ENCODE results near the gene ACSS1.
A peak's percentile ranks its signal among the peaks of the same experiment; 100 is the strongest.

Gene ACSS1

DNA sequence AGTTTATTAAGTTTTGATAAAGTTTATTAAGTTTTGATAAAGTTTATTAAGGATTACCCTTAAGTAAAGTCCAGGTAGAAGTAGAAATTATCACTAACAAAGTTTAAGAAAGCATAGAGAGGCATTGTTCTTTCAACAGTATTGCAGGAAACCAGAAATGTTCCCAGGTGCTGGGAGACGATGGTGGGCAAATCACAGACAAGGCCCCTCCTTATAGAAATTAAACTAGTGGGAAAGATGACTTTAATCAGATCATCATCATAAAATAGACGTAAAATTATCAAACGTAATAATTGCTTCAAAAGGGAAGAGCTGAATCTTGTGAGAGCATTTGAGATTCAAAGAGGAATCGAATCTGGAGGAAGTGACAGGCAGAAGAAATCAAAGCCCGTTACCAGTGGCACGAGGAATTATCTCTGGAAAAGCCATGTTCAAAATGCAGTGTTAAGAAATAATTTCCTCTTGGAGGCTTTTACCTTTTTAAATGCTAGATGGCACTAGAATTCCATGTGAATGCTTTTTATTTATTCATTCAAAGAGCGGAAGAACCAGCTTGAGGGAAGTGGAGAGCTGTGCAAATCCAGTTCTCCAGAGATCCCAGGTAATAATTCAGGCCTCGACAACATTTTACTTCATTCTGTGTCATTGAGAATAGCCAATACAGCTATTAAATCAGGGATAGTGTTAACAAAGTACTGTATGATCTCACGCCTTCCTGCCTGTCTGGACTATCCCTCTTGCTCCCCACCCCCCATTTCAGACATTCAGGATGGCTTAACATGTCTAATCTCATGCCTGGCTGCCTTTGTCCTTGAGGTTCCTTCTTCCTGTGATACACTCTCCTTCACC is 64.4 kb downstream of the ACSS1 start:
- DNase-seq (ENCODE audit: low read depth in 2 of 2), result no peak

DNA sequence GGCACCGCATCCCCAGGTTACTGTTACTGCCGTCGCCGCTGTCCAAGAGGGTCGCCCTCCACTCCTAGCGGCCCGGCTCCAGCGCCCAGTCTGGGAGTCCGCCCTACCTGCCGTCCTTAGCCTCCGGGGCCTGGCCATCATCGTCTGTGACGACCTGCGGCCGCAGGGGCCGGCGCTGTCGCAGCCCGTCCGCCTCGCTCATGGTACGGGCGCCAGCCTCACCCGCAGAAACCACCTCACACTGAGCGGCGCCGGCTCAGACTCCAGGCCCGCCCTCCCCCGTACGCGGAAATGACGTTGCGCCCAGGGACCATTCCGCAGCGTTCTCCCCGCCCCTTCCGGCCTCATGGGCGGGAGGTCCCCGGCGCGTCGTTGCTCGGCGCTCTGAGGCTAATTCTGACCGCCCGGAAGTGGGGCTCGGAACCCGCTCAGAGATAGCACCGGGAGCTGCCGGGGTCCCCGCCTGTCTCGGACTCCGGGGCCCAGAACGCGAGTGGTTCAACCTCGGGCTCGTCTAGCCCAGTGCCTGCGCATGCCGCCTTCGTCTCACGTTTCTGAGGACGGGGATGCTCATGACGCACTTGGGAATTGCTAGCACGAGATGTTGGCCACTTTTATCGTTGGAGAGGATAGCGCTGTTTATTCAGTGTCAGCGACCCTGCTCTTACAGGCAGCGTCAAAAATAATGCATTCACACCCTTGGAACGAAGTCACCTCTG is 65.3 kb downstream of the ACSS1 start, which contains the start of gene APMAP:
Gene APMAP (minus strand): TSS at position 265 of the 719 bp plus-strand sequence. CDS start 63 bp downstream, at position 202.
- peak; percentile 94 for DNase-seq (ENCODE audit: low read depth in 2 of 2)

DNA sequence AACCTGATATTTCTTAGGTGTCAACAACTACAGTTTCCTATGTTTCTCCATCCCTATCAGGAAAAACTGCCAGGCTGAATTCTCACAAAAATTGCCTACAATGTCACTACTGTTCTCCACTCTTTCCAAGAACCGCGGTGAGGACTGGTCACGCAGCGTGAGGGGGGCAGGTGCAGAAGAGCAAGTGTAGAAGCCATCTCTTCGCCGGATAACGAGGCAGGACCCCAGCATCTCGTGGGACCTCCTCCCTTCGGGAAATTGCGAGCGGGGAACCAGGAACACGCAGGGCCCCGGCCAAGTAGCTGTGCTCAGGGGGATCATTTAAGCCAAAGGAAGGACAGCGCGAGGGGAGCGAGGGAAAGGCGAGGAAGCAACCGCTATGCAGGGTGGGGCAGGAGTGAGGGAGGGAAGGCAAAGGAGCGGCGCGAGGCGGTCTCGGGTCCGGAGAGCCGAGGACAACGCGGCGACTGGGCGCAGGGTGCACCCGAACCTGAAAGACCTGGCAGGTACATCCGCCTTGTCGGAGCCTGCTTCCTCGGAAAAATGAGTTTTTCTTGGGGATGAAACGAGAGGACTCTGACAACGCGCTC is 65.9 kb downstream of the ACSS1 start:
- peak in 1 of 2 donors; percentile 17 for DNase-seq (ENCODE audit: low read depth in 2 of 2)

DNA sequence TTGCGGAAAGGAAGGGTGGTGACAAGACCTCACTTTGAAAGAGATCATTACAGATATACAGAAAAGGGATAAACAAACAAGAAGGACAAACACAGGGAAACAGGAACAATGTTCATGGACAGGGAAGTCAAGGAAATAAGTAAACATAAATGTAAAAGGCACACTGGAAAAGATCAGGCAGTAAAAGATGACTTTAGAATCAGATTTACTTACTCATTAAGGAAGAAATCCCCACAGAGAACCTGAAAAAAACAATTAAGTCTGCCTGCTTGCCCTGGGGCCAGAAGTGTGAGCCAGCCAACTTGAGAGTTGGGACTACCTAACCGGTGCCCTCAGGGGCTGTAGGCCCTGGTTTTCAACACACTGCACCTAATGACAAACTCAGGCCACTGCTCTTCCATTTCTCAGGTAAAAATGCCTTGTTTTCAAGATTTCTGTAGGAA is 67.1 kb downstream of the ACSS1 start:
- no peak for DNase-seq (ENCODE audit: low read depth in 2 of 2)

DNA sequence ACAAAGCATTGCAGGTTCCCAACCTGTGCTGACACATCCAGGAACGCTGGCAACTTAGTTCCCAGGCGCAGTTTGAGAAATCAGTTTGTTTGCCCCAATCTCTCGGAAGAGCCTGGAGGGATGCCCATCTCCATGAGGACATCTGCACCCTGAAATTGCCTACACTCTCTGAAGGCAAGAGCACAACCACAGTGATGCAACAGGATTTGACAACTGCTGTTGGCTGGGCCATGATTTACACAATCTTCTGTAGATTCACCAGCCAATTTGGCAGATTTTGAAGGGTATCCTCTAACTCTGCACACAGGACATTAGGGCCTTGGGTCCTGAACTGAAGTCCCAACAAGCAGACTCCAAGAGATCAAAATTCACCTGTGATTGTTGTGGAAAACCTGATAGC is 68.8 kb downstream of the ACSS1 start:
- no peak for DNase-seq (ENCODE audit: low read depth in 2 of 2)

DNA sequence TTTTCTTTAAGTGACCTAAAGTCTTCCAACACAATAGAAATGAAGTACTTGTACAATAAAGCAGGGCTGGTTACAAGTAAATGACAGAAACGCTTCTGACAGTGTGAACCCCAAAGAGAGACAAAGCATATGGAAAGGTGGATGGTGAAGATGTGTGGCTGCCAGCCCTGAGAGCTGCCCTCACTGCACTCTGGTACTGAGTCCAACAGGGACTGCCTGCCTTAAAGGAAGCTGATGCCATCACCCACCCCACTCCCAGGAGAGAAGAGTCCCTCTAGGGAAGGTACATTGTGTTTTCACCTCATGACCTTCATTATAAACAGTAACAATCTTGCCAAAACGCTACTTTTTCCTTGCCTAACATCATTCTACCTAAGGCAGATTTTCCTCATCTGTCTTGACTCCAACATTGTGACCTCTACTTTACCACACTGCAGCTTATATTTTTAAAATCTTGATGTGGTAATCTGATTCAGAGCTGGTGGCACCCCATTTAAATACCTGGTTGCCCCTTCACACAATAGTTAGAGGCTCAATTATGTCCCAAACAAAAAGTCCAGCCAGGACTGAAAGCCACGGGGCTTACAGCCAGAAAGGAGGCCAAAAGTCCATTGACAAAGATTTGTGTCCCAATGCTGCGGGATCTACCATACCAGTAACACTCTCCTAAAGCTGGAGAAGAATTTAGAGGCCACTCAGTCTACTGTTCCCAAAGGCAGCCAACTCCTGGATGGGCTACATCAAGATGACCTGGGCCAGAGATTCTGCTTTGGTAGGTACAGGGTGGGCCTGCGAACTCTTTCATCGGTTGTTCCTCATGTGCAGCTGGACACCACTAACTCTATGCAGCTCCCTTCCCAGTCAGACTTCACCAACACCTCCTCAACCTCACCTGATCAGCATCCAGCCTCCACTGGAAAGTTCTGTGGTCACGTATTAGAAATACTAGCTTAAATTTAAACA is 69.8 kb downstream of the ACSS1 start:
- DNase-seq (ENCODE audit: low read depth in 2 of 2), result no peak

DNA sequence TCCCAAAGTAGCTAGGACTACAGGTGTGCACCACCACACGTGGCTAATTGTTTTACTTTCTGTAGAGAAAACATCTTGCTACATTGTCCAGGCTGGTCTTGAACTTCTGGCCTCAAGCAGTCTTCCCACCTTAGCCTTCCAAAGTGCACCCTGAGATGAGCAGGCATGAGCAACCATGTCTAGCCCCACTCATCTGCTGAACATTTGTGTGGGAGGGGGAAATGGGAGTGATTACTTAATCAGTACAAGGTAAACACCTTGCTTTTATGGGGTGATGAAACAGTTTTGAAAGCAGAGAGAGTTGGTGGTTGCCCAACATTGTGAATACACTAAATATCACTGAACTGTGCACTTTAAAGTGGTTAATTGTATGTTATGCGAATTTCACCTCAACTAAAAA is 70.7 kb downstream of the ACSS1 start:
- DNase-seq (ENCODE audit: low read depth in 2 of 2), result peak in 1 of 2 donors; percentile 12

DNA sequence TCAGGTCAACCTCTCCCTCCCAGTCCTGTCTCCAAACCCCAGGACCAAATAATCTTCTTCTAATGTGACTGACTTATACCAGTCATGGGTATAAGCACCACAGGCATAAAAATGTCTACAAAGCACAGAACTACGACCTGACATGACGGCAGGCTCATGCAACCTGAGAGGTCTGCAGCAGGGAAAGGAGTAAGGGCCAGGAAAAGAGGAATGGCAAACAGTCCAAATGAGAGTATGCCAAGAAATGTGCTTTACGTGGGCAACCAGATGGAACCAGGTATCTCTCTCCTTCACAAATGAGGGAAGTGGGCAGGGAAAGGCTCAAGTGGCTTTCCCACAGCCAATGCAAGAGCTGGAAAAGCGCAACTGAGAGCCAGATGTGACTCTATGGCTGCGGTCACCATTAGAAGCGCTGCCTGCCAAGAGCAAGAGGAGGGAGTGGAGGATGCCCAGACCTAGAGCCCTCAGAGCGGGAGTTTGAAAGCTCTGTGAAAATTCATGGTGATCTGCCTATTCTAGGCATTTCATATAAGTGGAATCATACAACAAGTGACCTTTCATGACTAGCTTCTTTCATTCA is 71.4 kb downstream of the ACSS1 start:
- no peak for DNase-seq (ENCODE audit: low read depth in 2 of 2)

DNA sequence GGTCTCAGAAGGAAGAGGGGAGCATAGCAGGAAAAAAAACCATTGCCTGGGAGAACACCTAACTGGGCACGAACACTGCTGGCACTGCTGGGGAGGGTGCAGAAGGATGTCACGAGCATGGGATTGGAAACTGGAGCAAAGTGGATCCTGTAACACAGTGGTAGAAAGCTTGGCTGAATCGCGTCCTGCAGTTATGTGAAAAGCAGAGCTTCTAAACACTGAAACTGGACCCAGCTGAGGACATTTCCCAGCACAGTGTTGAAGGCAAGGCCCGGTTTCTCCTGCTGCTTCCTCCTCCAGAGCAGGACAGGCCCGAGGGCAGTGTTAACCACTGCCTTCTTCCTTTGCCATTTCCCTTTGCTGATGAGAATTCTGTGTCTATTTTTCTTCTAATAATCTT is 72.1 kb downstream of the ACSS1 start:
- no peak for DNase-seq (ENCODE audit: low read depth in 2 of 2)

DNA sequence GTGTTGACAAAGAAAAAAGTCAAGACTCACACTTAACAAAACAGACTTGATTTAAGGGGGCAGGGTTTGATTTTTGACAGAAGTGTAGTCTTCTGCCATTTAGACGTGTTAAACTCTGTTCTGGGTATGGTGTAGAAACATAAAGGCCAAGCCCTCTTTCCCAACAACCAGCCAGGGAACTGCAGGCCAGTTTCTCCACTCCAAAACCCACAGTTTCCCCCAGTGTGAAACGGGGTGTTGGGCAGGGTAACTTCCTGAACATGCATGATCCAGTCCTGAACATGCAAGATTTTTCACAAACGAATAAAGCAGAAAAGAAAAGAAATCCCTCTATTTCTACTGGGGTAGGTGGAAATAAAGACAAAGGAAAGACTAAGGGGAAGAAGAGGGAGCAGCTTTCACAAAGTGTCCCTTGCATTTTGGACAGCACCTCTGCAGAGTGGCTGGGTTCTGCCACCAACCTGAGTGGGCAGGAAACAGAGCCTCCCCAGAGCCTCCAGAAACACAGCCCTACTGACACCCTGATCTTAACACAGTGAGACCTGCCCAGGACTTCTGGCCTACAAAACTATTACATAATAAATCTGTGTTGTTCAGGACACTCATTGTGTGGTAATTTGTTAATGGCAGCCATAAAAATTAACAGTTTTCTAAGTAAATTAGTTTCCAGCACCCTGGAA is 72.8 kb downstream of the ACSS1 start:
- DNase-seq (ENCODE audit: low read depth in 2 of 2), result no peak

DNA sequence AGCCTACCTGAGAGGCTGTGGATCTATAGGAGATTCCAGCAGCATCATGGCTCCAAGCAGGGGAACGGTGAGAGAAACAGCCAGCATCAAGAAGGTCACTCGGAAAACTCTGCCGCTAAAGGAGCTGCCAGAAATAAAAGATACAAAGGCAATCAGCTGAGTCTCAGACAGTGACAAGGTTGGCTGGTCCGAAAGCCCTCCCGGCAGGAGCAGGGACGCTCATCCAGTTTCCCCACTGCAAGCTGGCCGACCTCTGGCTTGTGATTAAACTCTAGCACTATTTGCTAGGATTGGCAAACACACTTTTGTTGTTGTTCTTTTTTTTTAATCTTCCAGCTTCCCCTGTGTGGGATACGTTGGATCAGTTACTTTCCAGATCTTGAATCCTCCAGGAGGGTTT is 74.0 kb downstream of the ACSS1 start:
- no peak for DNase-seq (ENCODE audit: low read depth in 2 of 2)

DNA sequence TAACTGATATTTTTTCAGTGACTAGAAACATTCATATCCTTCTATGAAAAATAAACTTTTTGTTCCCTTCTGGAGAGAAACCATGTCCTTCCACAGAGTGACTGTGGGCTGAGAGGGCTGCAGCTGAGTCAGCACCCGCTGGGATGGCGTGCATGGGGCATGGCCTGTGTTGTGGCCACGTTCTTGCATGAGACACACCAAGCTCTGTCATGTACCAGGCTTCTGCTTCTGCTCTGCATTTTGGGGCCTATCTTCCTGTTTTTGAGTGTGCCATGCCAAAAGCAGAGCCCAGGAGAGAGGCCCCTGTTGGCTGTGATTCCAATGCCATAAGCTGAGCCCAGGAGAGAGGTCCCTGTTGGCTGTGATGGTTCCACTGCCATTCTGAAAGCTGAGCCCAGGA is 76.1 kb downstream of the ACSS1 start:
- DNase-seq (ENCODE audit: low read depth in 2 of 2), result no peak

DNA sequence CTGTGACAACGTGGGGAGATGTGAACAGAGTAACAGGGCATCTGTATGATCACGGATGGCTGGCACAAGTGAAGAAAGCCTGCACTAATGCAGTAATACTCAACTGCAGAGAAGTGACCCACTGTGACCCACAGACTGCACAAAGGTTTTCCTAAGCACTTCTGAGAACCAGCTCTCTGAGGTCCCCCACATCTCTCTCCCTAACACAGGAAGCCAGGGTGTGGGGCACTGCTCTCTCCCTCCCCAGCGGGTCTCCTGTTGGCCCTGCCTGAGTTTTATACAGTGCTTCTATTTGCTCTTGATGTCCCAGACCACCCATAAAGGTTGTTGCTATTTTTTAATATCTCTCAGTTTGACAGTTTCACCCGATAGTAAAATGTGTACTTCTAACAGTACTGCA is 76.7 kb downstream of the ACSS1 start:
- DNase-seq (ENCODE audit: low read depth in 2 of 2), result no peak

DNA sequence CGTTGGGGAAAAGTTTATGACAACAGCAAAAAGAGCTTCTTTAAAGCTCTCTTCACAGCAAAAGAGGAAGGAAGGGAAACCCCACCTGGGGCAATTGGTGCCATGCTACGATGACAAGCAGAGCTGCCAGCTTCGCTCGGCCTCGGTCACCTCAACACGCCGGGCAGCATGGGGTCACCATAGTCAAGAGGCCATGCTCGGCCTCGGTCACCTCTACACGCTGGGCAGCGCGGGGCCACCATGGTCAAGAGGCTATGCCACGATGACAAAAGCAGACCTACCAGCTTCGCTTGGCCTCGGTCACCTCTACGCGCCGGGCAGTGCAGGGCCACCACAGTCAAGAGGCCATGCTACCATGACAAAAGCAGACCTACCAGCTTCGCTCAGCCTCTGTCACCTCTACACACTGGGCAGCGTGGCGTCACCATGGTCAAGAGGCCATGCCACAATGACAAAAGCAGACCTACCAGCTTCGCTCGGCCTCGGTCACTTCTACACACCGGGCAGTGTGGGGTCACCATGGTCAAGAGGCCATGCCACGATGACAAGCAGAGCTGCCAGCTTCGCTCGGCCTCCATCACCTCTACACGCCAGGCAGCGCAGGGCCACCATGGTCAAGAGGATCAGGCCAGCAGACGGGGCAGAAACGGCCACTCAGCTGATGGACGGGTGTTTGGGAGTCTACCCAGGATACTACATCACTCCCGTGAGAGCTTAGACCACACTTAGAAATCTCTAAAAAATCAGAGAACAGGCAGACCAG is 77.5 kb downstream of the ACSS1 start:
- DNase-seq (ENCODE audit: low read depth in 2 of 2), result no peak

DNA sequence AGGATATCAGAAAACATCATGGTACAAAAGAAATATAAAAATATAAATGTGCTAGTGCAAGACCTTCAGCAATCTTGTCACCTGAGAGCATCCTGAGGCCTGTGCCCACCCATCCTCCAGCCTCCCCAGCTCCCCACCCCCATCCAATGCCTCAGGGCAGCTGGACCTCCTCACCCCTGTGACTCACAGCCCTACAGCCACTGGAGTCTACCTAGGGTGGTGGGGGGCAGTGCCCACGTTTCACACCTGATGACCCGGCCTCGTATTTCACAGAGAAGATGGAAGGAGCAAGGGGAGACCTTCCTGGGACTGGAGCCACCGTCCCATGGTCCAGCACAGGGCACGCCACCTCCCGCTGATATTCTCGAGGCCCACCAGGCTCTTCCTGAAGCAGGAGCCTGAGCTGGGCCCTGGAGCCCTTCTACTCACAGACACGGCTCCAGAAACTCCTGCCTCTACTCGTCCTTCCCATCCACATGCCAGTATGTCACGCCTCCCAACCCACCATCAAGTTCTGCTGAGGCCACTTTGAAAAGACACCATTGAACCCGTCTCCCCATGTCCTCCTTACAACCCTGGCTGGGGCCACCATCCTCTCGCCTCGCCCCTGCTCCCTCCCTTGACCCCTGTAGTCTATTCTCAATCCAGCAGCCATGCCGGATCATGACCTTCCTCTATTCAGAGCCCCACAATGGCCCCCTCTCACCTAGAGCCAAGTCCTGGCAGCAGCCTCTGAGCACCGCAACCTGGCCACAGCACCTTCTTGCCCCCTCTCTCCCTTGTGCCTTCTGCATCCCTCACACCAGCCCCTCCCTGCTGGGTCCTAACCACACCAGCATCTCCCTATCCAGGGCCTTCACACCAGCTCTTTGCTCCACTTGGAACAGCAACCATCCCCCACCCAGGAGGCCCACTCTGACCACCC is 78.6 kb downstream of the ACSS1 start:
- DNase-seq (ENCODE audit: low read depth in 2 of 2), result no peak

DNA sequence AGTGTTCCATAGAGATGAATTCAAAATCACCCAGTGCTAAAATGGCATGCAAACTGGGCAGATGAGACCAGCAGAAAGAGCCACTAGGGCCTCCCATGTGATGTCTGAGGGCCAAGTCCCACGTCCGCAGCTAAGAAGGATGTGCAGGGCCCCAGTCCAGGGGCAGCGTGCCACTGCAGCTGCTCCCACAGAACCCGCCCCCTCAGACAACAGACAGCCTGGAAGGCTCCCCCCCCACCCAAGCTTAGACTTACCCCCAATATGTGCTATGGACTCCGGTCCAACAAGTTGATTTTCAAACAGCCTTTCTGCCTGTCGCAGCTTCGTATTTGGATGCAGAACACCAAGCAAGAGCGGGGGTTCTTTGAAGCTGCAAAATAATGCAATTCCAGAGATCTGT is 79.4 kb downstream of the ACSS1 start:
- no peak for DNase-seq (ENCODE audit: low read depth in 2 of 2)

DNA sequence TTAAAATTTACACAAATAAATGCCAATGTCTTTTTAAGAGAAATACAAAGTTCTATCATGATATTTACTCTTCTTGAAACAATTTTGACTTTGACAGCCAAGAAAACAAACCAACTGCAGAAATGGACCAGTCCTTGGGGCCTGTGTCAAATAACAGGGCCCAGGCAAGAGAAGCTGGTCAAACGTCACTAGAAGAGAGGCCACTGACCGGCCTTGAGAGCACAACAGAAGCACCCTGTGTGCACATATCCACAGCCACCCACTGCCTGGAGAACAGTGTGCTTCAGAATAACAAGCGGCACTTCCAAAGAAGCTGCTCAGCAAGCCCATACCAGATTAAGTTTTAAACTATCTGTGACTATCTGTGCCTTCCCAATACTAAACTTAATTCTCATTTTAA is 80.1 kb downstream of the ACSS1 start:
- no peak for DNase-seq (ENCODE audit: low read depth in 2 of 2)

DNA sequence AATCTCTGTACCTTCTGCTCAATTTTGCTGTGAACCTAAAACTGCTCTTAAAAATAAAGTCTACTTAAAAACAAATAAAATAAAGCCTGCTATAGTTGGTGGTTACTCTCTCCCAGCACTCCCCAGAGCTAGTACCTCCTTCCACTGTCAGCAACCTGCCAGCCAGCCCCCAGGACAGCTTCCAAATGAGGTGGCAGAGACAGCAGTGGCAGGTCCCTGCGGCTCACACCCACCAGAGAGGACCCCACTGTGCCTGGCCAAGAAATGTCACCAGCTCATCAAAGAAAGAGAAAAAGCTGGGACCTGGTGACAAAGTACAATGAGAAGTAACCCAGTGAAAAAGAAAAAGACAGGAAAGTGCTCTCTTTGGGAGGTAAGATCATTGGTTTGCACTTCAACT is 80.6 kb downstream of the ACSS1 start:
- no peak for DNase-seq (ENCODE audit: low read depth in 2 of 2)

DNA sequence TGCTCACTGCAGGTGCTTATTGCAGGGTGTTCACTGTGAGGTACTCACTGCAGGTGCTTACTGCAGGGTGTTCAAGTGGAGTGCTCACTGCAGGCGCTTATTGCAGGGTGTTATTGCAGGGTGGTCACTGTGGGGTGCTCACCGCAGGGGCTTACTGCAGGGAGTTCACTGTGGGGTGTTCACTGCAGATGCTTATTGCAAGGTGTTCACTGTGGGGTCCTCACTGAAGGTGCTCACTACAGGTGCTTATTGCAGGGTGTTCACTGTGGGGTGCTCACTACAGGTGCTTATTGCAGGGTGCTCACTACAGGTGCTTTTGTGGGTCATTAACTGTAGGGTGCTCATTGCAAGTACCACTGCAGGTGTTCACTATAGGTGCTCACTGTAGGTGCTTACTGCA is 85.6 kb downstream of the ACSS1 start:
- DNase-seq (ENCODE audit: low read depth in 2 of 2), result no peak
